ENCODE data around the gene MEF2A.

GRCh38 chr15:99696096-99696495 is 130.3 kb downstream of the MEF2A start:
- TF ChIP-seq YY1 (IDR thresholded peaks at IDR 0.05; ENCODE audit: insufficient read depth, insufficient read length) = no peak
- TF ChIP-seq ZNF274 (IDR thresholded peaks at IDR 0.05; ENCODE audit: low read depth, low read length) = no peak

Measured in NT2/D1 (cell line).